ENCODE measurements around the gene ELOVL2. TPM values are rescaled to one million over a fixed set of nuclear protein-coding genes. Genes with fewer than 3 reads are reported as not detected.

Gene ELOVL2
- total RNA-seq, result 35.3 TPM

DNA sequence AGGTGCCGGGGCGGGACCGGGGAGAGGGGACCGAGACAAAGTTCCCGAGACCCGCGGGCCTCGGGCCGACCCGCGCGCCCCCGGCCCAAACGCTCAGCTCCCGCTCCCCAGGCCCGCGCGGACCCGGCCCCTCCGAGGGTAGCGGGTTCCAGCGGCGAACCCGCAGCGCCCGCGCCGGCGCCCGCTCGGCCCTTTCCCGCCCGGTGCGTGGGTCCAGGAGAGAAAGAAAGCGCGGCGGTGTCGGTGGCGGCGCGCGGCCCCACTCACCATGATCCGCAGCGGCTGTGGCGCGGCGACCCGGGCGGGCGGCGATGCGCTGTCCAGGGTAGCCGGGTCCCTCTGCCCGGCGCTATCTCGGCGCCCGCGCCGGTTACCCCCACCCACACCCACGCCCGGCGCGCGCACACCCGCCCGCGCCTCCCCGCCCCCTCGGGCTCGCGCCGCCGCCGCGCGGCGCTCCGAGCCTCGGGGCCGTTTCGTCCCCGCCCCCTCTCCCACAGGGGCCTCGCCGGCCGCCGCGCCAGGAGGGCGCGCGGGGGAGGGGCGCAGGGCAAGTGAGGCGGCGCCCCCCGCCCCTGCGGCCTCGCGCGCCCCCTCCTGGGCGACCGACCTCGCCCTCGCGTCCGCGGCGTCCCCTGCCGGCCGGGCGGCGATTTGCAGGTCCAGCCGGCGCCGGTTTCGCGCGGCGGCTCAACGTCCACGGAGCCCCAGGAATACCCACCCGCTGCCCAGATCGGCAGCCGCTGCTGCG, at the start of gene ELOVL2:
Gene ELOVL2 (minus strand): TSS at position 345 of the 751 bp plus-strand sequence. CDS start 75 bp downstream, at position 270.

Other genes starting within 250 kb of the ELOVL2 start
- gene MAK, start 205.8 kb downstream of the ELOVL2 start, total RNA-seq, result 2.1 TPM
- gene GCM2, start 162.3 kb downstream of the ELOVL2 start, total RNA-seq, result not detected
- gene SYCP2L, start 157.3 kb downstream of the ELOVL2 start, total RNA-seq, result 6.9 TPM
- 117 TPM for gene SMIM13, start 49.5 kb upstream of the ELOVL2 start, total RNA-seq
- not detected for gene ERVFRD-1, start 67.4 kb upstream of the ELOVL2 start, total RNA-seq
- 16.4 TPM for gene NEDD9, start 188.4 kb upstream of the ELOVL2 start, total RNA-seq